HL-60 (cell line): ENCODE results near the gene FAM124A.

Source experiments
- CTCF ChIP-seq: IDR thresholded peaks from one replicate; pipeline ENCODE4 v1.5.1; 2011; ENCODE audit warnings: low read length, control low read depth, inconsistent platforms; ENCODE audit not compliant: insufficient read depth
- GABPA ChIP-seq: IDR thresholded peaks from 2 replicates; pipeline ENCODE4 v1.6.1; 2012; ENCODE audit warnings: low read depth
- REST ChIP-seq: IDR thresholded peaks from 2 replicates; pipeline ENCODE4 v1.6.1; 2012; ENCODE audit warnings: low read depth; ENCODE audit not compliant: insufficient replicate concordance

GRCh38 chr13:51318015-51318414 lies 95.8 kb downstream of the FAM124A start:
- TF ChIP-seq CTCF (no peak), REST (no peak), GABPA (no peak)
